GM18502 (cell line): ENCODE results near the gene FEN1.

Experiments
- ATAC-seq: cut with Tn5 transposase; IDR thresholded peaks from one replicate; pipeline ENCODE4 v1.9.1; 2021; ENCODE audit warnings: mild to moderate bottlenecking; ENCODE audit not compliant: unreplicated experiment, poor library complexity

Gene FEN1

DNA sequence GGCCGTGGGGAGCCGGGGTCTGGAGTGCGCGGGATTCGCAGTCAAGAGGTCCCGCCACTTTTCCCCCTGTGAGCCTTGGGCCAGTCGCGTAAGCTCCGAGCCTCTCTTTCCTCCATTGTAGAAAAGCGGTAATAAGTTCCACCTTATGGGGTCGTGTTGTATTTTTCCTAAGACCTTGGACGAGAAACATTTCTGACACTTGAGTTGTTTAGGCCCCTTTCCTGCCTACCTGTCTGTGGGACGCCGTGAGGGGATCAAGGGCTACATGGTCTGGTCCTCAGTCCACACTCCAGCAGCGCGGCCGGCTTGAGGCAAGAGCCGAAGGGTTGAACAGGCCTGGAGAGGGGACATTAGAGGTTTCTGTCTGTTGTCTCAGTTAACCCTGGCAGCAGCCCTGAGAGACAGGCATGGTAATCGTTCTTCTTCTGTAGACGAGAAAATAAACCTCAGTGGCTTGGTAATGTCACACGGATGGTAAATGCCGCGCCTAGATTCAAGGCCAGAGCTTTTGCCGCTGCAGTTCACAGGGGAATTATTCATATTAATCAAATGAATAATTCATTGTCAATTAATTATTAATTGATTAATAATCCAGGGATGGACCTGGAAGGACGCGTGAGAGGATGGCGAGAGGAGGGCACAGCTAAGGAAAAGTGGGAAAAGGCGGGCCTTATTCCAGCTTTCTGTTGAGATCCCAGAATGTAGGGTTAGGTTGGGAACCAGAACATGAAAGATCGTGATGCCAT is 545 bp downstream of the FEN1 start:
- peak; percentile 21 for ATAC-seq

DNA sequence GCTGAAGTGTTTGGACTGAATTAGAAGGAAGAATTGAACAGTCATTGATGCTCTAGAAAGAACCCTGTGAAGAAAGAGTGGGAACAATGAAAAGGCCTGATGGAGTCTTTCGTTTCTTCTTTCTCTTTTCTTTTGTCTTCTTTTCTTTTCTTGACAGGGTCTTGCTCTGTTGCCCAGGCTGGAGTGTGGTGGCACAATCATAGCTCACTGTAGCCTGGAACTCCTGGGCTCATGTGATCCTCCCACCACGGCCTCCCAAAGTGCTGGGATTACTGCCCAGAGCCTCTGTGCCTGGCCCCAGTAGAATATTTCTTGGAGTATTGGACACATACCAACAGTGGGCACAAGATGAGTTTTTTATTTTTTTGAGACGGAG is 1.1 kb downstream of the FEN1 start:
- ATAC-seq: no peak

DNA sequence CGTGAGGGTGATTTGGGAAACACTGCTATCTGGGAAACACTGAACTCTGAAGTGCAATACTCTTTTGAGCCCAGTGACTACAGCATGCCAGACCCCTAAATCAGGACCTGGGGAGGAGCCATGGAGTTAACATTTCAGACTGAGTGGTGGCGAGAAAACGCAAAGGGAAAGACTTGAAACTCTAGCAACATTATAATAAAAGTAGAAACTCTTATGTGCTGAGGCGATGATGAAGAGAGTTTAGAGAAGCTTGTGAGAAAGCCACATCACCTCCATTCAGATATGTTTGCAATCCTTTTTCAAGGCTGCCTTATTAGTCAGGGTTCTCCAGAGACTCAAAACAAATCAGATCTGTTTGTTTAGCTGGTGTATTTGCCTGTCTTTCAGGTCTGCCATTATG is 1.9 kb downstream of the FEN1 start:
- ATAC-seq: no peak

DNA sequence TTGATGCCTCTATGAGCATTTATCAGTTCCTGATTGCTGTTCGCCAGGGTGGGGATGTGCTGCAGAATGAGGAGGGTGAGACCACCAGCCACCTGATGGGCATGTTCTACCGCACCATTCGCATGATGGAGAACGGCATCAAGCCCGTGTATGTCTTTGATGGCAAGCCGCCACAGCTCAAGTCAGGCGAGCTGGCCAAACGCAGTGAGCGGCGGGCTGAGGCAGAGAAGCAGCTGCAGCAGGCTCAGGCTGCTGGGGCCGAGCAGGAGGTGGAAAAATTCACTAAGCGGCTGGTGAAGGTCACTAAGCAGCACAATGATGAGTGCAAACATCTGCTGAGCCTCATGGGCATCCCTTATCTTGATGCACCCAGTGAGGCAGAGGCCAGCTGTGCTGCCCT is 2.7 kb downstream of the FEN1 start:
- no peak for ATAC-seq

DNA sequence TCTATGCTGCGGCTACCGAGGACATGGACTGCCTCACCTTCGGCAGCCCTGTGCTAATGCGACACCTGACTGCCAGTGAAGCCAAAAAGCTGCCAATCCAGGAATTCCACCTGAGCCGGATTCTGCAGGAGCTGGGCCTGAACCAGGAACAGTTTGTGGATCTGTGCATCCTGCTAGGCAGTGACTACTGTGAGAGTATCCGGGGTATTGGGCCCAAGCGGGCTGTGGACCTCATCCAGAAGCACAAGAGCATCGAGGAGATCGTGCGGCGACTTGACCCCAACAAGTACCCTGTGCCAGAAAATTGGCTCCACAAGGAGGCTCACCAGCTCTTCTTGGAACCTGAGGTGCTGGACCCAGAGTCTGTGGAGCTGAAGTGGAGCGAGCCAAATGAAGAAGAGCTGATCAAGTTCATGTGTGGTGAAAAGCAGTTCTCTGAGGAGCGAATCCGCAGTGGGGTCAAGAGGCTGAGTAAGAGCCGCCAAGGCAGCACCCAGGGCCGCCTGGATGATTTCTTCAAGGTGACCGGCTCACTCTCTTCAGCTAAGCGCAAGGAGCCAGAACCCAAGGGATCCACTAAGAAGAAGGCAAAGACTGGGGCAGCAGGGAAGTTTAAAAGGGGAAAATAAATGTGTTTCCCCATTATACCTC is 3.3 kb downstream of the FEN1 start:
- ATAC-seq: no peak

DNA sequence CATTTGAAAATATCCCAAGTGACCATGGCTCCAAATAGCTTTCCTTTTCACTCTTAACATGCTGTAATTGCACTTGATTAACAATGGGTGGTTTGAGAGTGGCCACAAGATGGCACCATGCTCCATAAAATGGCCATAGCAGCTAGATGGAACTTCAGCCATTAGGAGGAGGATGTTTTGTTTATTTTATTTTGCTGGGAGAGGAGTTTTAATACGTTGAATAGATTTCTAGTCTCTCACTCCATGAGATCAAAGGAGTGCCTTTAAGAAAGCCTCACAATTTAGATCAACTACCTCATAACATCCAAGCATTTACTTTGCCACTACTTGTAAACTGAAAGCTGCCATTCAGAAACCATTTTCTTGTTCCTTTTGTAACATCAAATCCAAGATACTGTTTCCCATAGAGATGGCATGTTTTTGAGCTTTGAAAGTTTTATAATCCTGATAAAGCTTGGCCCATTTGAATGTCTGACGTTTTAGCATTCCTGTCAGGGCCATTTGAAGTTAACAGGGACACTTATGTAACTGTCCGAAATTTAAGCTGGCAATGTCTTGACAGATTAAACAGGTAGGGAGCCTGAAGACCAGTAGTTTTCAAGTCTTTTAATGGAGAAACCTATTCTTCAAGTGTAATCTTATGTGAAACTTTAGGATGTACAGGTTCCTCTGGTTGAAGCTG is 4.7 kb downstream of the FEN1 start:
- no peak for ATAC-seq

DNA sequence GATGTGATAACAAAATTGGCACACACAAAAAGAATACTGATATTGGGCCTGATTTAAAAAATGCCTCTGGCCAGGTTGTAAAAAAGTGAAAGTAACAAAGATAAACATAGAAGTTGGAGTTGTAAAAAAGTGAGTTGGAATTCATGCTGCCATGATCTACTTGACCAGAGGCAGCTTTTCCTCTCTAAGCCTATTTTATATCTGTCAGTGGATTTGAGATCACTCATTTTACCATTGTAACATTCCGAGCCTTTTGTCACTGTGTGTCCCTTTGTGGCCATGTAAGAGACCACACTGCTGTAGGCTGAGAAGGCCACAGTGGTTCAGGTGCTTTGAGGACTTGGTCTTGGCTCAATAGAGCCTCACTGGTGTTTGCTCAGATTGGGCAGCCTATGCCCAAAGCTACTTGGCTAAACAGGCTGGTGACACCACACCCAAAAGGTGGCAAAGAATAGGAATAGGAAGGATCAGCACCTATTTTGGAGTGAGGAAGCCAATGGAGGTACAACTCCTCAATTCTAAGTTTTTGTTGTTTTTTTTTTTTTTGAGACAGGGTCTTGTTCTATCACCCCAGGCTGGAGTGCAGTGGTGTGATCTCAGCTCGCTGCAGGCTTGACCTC is 7.1 kb downstream of the FEN1 start:
- no peak for ATAC-seq

DNA sequence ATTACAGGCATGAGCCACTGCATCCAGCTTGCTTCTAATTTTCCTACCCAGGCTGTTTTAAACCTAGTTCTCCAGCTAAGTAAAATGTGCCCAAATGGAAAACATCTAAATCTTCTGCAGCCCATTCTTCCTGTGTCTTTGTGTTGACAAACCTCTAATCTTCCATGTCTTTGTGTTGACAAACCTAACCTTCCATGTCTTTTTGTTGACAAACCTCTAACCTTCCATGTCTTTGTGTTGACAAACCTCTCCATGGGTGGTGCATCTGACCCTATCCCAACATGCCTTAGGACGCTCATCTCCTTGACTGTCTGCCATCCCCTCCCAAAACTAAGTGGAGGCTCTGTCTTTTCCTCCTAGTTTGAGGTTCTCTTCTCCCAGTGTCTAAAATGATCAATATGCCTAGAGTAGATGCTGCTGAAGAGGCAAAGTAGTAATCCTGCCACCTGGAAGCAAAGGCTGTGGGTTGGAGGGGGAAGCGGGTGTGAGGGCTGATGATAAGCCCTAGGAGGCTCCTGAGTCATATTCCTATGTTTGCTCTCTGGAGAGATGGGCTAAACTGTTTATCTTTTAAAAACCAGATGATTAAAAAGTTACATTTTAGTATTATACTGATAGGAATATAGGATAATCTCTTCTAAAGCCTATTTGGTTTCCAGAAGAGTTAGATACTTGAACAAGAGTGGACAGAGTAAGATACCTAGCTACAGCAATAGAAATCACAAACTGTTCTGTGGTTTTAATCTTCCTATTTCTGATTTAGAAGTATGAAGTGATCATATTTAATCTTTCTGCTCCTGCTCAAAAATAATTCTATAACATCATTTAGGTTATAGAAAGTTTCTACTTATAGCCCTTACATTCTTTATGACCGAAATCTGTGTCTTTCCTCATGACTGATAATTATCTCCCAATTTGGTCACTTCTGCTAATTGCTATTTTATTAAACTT is 7.9 kb downstream of the FEN1 start:
- no peak for ATAC-seq

DNA sequence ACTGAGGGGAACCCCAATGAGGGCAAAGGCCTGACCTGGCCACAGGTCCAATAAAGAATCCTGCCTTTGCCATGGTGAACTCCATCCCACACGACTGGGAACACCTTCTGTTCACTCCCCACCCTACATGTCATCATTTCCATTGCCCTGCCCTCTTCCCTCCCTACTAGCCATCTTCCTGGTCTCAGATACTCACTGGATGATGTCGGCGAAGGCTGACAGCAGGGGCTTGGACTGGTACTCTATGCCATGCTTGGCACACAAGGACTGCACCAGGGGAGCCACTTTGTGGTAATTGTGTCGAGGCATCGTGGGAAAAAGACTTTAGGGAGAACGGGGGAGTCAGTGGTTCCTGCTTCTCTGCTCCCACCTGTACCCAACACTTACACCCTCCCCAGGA is 9.9 kb downstream of the FEN1 start:
- ATAC-seq: no peak

DNA sequence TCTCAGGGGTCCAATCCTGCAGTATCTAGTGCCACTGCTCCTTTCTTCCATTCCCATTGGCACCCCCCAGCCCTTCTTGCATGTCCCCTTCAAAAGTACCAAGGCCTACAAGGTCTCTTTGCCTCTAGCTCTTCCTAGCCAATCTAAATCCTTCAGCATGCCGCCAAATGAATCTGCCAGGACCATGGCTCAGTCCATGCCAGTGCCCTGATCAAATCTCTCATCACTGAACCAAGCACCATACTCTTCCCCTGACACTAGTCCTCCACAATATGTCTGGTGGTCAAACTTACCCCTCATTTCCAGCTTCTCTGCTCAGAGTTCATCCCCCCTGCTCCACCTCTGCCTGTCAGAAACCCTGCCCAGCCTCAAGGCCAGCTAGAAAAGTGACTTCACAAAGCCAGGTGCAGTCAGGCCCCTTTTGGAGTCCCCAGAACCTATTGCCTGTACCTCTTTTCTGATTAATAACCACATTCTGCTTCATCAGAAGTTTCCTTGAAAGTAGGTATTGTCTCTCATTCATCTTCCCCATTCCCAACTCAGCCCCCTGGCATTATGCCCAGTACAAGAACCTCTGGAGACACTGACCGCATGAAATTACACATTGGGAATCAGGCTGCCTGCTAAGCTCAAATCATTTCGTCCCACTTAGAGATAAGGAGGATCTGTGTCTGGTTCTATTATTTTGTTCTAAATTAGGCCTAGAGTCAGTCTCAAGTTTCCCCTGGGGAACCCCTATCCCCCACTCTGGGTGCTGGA is 11.4 kb downstream of the FEN1 start:
- no peak for ATAC-seq

DNA sequence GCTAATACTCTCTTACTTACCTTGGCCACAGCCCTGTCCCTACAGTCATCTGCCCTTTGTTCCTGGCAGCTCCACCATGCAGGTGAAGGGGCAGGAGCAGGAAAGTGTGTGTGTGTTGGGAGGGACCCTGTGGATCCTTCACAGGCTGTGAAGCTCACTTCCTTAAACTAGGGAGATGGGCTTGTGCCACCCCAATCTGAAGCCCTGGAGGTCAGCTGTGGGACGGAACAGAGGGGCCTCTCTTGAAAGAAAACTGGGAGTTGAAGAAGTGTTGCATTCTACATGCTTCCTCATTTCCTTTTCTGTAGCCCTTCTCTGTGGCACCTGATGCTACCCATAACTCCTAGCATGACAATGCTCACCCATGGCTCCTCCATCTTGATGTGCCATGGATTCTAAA is 12.4 kb downstream of the FEN1 start:
- ATAC-seq: no peak

DNA sequence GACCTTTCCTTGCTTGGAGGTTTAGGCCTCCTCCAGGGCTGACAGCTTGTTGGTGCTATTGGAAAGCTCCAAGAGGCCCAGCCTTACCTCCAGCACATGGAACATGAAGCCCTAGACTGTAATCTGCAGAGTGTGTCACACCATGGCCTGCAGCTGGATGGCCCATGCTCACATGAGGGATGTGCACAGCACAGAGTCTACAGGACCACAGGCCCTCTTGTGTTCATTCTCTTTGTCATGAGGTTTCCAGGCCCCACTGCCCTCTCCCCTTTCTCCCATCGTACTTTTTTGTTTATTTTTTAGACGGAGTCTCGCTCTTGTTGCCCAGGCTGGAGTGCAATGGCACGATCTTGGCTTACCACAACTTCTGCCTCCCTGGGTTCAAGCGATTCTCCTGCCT is 14.1 kb downstream of the FEN1 start:
- ATAC-seq: no peak

DNA sequence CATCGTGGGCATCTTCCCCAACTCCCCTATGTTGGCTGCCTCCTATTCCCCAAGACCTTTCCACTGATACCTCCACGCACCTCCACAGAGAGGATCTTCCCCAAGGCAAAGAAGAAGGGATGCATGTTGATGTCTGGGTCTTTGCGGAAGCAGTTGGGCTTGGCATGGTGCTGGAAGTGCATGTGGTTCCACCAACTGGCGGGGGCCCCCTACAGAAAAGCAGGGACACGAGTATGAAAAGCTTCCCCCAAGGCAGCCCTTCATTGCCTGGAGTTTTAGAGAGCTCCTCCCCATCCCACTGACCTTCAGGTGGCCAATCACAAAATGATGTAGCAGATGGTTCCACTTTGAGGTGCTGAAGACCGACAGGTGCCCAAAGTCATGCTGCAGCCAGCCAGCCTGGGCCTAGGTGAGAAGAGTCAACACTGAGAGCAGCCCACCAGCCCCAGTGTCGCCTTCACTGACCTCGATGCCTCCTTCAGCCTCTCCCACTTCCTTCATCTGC is 18.0 kb downstream of the FEN1 start:
- no peak for ATAC-seq

DNA sequence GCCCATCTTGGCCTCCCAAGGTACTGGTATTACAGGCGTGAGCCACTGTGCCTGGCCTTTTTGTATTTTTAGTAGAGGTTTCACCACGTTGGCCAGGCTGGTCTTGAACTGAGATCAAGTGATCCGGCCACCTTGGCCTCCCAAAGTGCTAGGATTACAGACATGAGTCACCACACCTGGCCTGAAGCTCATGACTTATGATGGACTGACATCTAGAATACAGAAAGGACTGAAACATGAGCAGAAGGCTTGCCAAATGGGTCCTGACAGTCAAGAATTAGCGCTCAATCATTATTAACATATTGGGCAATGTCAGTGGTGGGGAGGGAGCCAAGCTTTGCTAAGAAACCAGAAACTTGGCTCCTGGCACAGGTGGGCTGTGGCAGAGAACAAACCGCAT is 19.1 kb downstream of the FEN1 start:
- ATAC-seq: no peak

DNA sequence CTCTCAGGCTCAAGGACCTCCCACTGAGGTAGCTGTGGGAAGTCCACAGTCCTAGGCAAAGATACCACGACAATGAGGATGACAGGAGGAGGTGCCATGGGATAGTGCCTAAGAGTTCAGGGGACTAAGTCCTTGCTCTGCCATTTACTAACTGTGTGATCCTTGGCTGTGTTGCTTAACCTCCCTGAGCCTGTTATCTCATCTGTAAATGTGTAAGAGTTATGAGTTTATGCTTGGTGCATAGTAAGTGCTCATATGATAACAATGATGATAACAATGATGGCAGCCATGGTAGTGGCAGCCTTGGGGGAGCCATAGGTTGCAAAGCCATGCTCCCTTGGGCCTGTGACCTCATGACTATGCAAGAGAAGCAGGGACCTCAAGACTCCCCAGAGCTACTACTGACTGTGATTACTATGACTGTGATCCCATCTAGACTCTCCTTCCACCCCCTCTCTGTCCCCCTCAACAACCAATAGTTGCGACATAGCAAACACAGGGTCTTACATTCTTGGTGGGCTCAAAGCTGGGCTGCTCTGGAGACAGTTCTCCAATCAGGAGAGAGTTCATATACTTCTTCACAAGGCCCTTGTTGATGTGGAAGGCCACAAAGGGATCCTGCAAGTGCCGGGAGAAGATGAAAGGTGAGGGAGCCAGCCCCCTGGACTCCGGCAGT is 20.2 kb downstream of the FEN1 start:
- no peak for ATAC-seq

DNA sequence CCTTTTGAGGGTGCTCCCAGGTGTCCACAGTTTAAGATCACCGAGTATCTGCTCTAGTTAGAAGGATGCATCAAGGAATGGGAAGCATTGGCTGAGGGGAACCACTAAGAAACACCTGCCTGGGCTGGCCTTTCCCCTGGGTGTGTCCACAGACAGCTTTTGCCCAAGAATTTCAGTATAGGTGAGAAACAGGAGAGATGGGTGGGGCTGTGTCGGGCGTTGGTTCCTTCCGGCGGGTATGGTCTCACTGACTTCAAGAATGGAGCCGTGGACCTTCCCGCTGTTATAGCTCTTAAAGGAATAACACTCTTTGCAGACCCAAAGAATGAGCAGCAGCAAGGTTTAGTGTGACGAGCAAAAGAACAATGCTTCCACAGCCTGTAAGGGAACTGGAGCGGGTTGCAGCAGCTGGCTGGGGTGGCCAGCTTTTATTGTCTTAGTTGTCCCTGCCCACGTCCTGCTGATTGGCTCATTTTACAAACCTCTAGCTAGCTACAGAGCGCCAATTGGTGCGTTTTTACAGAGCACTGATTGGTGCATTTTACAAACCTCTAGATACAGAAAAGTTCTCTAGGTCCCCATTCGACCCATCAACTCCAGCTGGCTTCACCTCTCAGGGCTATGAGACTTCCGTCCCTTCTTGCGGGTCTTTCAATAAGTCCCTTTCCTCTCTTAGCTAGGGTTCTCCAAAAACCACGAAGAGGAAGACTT is 21.7 kb downstream of the FEN1 start:
- no peak for ATAC-seq

DNA sequence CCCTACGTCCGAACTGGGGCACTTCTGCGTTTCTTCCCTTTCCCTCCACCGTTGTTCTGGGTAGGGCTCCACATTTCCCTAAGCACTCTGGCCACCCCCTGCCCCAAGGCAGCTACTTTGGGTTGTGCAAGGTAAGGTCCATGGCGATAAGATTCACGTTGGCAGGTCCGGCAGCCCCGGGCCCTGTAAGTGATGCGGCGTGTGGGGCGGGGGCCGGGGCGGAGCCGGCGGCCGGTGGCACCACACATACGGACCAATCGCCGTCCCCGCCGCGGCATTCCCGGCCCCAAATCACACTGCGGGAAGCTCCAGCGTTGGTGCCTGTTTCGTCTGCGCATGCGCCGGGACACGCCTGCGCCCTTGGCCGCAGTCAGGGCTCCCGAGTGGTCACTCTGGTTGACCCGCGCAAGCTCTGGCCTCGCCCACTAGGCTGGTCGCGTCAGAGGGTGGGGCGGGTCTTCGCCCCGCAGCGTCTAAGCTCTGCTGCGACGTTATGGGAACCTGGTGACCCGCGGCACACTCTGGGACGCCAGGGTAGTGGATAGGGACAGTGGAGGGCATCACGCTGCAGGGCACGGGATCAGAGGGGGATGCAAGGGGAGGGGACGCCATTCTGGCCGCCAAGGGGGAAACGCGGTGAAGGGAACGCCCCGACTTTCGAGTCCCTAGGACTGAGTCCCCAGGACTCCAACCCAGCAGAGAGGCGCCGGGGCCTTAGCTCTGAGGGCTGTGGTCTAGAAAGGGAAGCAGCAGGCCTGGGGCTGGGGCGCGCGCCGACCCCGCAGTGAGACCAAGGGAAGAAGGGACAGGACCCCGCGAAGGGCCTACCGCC is 22.5 kb downstream of the FEN1 start:
- peak; percentile 52 for ATAC-seq
